ENCODE data around the gene SF3A2. TPM values are rescaled to one million over a fixed set of nuclear protein-coding genes. Genes with fewer than 3 reads are reported as not detected.

The SF3A2 gene
- total and polyA plus RNA-seq, 2 experiments from 2014 or later, result 21.2 to 75.3 TPM

DNA sequence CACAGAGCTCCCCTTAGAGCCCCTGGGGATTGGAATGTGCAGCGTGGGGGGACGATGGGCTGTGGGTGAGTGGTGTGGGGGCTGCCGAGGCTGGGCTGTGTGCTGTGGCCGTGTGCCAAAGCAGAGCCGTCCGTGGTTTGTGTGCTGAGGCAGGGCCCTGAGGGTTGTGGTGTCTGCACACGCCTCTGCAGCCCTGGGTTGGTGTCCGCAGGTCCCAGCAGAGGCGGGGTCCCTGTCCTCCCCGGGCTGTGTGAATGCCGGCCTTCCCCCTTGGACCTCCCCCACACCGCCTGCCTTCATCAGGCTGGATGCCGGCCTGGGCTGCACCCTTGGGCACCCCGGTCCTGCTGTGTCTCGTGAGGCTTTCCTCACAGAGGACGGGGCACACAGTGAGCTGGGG, 46.7 kb upstream of the SF3A2 start:
- WGBS (ENCODE audit: low lambda C conversion rate, missing lambda C conversion rate), result 96% methylated on average over 4 of the region's 16 CpGs
- peaks cover 10% of the 10 kb centered on the region for H4K20me1 ChIP-seq (ENCODE audit: insufficient read depth, poor library complexity, severe bottlenecking)
- peaks cover 16% of the 10 kb centered on the region for H3K4me1 ChIP-seq (ENCODE audit: insufficient read depth)
- no peaks in the 10 kb centered on the region for H3K9me3 ChIP-seq (ENCODE audit: low read depth)
- H3K27ac ChIP-seq, result no peak overlapping the region
- H3K9me2 ChIP-seq (replicated peaks; ENCODE audit: insufficient read depth), result no peaks in the 10 kb centered on the region
- H3K4me3 ChIP-seq, result no peak overlapping the region
- no peak overlapping the region for H3K4me2 ChIP-seq
- no peaks in the 10 kb centered on the region for H3K27me3 ChIP-seq
- no peak for DNase-seq (ENCODE audit: low spot score)
- no peak overlapping the region for H2AFZ ChIP-seq
- H3K79me2 ChIP-seq, result peaks cover 33% of the 10 kb centered on the region
- TF ChIP-seq, protein P1, sequence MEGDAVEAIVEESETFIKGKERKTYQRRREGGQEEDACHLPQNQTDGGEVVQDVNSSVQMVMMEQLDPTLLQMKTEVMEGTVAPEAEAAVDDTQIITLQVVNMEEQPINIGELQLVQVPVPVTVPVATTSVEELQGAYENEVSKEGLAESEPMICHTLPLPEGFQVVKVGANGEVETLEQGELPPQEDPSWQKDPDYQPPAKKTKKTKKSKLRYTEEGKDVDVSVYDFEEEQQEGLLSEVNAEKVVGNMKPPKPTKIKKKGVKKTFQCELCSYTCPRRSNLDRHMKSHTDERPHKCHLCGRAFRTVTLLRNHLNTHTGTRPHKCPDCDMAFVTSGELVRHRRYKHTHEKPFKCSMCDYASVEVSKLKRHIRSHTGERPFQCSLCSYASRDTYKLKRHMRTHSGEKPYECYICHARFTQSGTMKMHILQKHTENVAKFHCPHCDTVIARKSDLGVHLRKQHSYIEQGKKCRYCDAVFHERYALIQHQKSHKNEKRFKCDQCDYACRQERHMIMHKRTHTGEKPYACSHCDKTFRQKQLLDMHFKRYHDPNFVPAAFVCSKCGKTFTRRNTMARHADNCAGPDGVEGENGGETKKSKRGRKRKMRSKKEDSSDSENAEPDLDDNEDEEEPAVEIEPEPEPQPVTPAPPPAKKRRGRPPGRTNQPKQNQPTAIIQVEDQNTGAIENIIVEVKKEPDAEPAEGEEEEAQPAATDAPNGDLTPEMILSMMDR (IDR thresholded peaks at IDR 0.05; ENCODE audit: poor library complexity), result no peak
- TF ChIP-seq EZH2 (IDR thresholded peaks at IDR 0.05; ENCODE audit: borderline replicate concordance) (no peak), EZH2phosphoT487 (IDR thresholded peaks at IDR 0.05; ENCODE audit: low read depth, severe bottlenecking, unreplicated experiment) (no peak)
- no peaks in the 10 kb centered on the region for H3K36me3 ChIP-seq (replicated peaks; ENCODE audit: insufficient read depth, low read depth)

GRCh38 chr19:2190848-2191455, 45.7 kb upstream of the SF3A2 start:
- peaks cover 11% of the 10 kb centered on the region for H3K4me1 ChIP-seq (ENCODE audit: insufficient read depth)
- H3K27me3 ChIP-seq, result no peaks in the 10 kb centered on the region
- peaks cover 23% of the 10 kb centered on the region for H3K79me2 ChIP-seq
- H3K27ac ChIP-seq, result peak overlapping the region; percentile 55
- H4K20me1 ChIP-seq (ENCODE audit: insufficient read depth, poor library complexity, severe bottlenecking), result no peaks in the 10 kb centered on the region
- no peaks in the 10 kb centered on the region for H3K9me3 ChIP-seq (ENCODE audit: low read depth)
- H3K9me2 ChIP-seq (replicated peaks; ENCODE audit: insufficient read depth), result no peaks in the 10 kb centered on the region
- DNase-seq (ENCODE audit: low spot score), result no peak
- H3K4me2 ChIP-seq, result no peak overlapping the region
- no peaks in the 10 kb centered on the region for H3K36me3 ChIP-seq (replicated peaks; ENCODE audit: insufficient read depth, low read depth)
- H3K4me3 ChIP-seq, result no peak overlapping the region
- WGBS (ENCODE audit: low lambda C conversion rate, missing lambda C conversion rate), result 96% methylated on average over 35 of the region's 37 CpGs
- H2AFZ ChIP-seq, result no peak overlapping the region
- TF ChIP-seq, protein P1 (IDR thresholded peaks at IDR 0.05; ENCODE audit: poor library complexity), result no peak
- TF ChIP-seq EZH2 (IDR thresholded peaks at IDR 0.05; ENCODE audit: borderline replicate concordance) (no peak), EZH2phosphoT487 (IDR thresholded peaks at IDR 0.05; ENCODE audit: low read depth, severe bottlenecking, unreplicated experiment) (no peak)

DNA sequence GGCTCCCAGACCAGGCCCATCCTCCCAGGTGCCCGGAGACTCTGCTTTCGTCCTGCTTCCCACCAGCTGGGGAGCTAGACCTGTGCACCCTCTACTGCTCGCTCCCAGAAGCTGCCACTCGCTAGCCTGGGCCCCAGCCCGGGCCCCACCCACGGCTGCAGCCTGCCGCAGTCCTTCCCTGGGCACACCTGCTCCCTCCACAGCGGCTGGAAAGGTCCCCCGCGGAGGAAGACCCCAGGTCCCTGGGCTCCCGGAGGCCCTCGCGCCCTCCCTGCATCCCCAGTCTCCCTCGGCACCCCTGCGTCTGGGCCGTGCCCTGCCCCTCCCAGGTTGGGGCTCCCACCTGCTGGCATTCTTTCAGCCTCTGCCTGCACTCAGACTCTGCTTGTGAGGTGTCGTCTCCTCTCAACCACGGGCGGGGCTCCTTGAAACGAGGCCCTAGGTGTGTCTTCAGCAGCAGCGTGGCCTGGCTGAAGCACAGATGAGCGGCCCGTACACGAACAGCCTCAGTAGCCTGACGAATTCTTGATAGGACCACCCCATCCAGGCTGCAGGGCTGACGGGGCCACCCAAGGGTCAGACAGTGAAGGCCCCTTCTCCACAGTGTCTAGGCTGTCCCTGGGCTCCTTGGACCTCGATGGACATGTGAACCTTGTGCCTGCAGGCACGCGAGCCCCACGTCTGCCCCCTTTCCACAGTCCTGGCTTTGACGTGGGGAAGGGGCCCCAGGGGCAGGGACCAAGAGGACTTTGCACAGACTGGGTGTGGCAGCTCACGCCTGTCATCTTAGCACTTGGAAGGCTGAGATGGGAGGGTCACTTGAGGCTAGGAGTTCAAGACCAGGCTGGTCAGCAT, 44.9 kb upstream of the SF3A2 start:
- H4K20me1 ChIP-seq (ENCODE audit: insufficient read depth, poor library complexity, severe bottlenecking), result no peaks in the 10 kb centered on the region
- H2AFZ ChIP-seq, result no peak overlapping the region
- no peak overlapping the region for H3K4me2 ChIP-seq
- H3K9me2 ChIP-seq (replicated peaks; ENCODE audit: insufficient read depth), result no peaks in the 10 kb centered on the region
- H3K9me3 ChIP-seq (ENCODE audit: low read depth), result no peaks in the 10 kb centered on the region
- TF ChIP-seq, protein P1 (IDR thresholded peaks at IDR 0.05; ENCODE audit: poor library complexity), result no peak
- no peak for TF ChIP-seq EZH2 (IDR thresholded peaks at IDR 0.05; ENCODE audit: borderline replicate concordance)
- TF ChIP-seq EZH2phosphoT487 (IDR thresholded peaks at IDR 0.05; ENCODE audit: low read depth, severe bottlenecking, unreplicated experiment), result no peak
- no peaks in the 10 kb centered on the region for H3K27me3 ChIP-seq
- peak overlapping the region; percentile 55 for H3K27ac ChIP-seq
- WGBS (ENCODE audit: low lambda C conversion rate, missing lambda C conversion rate), result 83% methylated on average over 23 of the region's 32 CpGs
- no peaks in the 10 kb centered on the region for H3K36me3 ChIP-seq (replicated peaks; ENCODE audit: insufficient read depth, low read depth)
- H3K79me2 ChIP-seq, result peaks cover 28% of the 10 kb centered on the region
- peaks cover 7% of the 10 kb centered on the region for H3K4me1 ChIP-seq (ENCODE audit: insufficient read depth)
- DNase-seq (ENCODE audit: low spot score), result peak; percentile 40
- H3K4me3 ChIP-seq, result no peak overlapping the region

All from hepatocyte (in vitro differentiated cells).